HFF-Myc (cell line): ENCODE data around the gene ZNF587B.

Experiments used
- DNase-seq: peaks from one replicate; pipeline ENCODE4 v3.0.0-alpha.2; 2011; ENCODE audit warnings: low read depth; ENCODE audit errors: extremely low read depth
- H3K4me3 ChIP-seq: replicated peaks from 2 replicates; pipeline ENCODE4 v1.5.1; 2011; ENCODE audit warnings: low read depth, mild to moderate bottlenecking, control low read depth, low read length
- TF ChIP-seq, protein P1 (sequence below): IDR thresholded peaks from 2 replicates; pipeline ENCODE4 v1.5.1; 2012; ENCODE audit warnings: mild to moderate bottlenecking, low read depth, low read length, control low read depth; ENCODE audit errors: missing control alignments

Gene ZNF587B

DNA sequence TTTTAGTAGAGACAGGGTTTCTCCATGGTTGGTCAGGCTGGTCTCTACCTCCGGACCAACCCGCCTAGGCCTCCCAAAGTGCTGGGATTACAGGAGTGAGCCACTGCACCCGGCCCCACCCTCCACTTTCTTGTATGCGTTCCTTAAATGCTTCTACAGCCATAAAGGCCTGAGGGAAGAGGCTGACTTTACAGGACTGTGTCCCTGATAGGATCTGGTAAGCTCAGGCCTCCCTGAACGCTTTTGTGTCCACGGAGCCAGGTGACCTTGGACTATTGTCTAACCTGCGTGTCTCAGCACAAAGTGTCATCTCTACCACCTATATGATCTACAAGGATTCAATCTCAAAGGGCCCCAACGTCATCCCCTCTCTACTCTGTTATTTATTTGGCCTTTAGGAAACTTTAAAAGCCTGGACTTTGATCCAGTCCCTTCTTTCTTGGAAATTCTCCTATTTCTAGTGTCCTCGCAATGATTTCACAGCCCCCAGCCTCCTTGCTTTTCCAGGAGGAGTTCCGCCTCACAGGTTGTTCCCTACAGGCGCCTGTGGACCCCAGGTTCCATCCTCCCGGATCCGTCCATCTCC lies 16.1 kb upstream of the ZNF587B start:
- peak overlapping the region; percentile 98 for H3K4me3 ChIP-seq
- TF ChIP-seq, protein P1, sequence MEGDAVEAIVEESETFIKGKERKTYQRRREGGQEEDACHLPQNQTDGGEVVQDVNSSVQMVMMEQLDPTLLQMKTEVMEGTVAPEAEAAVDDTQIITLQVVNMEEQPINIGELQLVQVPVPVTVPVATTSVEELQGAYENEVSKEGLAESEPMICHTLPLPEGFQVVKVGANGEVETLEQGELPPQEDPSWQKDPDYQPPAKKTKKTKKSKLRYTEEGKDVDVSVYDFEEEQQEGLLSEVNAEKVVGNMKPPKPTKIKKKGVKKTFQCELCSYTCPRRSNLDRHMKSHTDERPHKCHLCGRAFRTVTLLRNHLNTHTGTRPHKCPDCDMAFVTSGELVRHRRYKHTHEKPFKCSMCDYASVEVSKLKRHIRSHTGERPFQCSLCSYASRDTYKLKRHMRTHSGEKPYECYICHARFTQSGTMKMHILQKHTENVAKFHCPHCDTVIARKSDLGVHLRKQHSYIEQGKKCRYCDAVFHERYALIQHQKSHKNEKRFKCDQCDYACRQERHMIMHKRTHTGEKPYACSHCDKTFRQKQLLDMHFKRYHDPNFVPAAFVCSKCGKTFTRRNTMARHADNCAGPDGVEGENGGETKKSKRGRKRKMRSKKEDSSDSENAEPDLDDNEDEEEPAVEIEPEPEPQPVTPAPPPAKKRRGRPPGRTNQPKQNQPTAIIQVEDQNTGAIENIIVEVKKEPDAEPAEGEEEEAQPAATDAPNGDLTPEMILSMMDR, result no peak
- no peak for DNase-seq

DNA sequence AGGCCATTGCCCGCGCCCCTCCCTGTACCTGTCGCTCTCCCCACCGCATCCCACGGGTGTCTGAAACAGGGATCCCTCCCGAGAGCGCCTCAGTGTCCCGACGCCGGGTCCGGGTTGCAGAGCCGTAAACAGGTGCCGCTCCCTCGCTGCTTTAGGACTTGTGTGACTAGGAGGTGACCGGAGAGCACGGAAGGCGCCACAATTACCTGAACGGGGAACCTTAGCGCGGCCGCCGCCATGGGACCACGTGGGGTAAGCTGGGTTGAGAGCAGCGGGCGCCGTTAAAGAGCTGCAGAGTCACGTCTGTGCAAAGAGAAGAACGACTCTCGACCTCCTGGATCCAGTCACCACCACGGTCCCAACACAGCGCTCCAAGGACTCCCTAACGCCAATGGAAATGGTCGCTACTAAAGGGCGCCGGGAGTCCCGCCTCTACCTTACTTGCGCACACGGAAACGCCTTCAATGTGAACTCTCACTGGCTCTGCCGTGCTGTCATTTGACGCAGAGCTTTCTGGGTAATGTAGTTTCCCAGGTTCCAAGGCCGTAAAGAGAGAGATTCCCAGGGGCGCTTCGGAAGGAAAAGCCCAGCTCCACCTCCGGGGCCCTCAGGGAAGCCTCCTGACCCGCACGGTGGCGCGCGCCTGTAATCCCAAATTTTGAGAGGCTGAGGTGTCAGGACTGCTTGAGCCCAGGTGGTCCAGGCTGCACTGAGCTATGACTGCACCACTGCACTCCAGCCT lies 15.4 kb upstream of the ZNF587B start, which contains the start of gene ZNF552:
ZNF552 (minus strand) TSS at position 409 of the 742 bp plus-strand sequence; CDS start at position 239, 170 bp downstream.
- H3K4me3 ChIP-seq, result peak within 1 kb of the TSS; percentile 98
- TF ChIP-seq, protein P1, result no peak
- DNase-seq, result peak; percentile 89

DNA sequence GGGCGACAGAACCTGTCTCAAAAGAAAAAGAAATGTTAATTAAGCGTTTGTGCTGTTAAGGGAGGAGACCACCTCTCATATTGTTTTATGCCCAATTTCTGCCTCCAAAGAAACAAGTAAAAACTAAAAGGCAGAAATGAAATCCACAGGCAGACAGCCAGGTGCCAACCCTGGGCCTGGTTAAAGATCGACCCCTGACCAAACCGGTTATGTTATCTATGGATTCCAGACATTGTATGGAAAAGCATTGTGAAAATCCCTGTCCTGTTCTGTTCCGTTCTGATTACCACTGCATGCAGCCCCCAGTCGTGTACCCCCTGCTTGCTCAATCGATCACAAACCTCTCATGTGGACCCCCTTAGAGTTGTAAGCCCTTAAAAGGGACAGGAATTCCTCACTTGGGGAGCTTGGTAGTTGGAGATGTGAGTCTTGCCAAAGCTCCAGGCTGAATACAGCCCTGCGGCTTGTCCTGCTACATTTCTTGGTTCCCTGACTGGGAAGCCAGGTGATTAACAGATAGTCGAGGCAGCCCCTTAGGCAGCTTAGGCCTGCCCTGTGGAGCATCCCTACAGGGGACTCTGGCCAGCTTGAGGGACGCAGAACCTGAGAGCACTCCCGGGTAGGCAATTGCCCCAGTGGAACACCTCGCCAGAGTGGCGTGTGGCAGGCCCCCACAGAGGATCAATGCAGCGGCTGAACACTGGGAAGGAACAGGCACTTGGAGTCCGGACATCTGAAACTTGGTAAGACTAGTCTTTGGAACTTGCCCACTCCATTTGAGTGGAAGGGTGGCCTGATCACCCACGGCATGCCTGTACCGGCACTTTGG lies 14.6 kb upstream of the ZNF587B start:
- H3K4me3 ChIP-seq, result no peak overlapping the region
- no peak for DNase-seq
- TF ChIP-seq, protein P1, result no peak

DNA sequence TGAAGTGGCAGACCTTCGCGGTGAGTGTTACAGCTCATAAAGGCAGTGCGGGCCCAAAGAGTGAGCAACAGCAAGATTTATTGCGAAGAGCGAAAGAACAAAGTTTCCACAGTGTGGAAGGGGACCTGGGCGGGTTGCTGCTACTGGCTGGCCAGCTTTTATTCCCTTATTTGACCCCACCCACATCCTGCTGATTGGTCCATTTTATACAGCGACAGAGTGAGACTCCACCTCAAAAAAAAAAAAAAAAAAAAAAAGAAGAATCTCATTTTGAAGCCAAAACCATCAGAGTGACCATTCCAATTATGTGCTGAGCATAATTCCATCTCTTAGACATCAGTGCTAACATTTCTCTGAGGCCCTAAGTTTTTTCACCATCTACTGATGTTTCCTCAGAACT lies 13.4 kb upstream of the ZNF587B start:
- DNase-seq, result no peak
- no peak overlapping the region for H3K4me3 ChIP-seq
- TF ChIP-seq, protein P1, result no peak

DNA sequence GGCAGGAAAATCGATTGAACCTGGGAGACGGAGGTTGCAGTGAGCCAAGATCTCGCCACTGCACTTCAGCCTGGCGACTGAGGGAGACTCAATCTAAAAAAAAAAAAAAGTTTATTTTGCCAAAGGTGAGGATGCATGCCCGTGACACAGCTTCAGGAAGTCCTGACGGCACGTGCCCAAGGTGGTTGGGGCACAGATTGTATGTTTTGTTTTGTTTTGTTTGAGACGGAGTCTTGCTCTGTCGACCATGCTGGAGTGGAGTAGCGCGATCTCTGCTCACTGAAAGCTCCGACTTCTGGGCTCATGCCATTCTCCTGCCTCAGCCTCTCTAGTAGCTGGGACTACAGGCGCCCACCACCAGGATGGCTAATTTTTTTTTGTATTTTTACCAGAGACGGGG lies 12.1 kb upstream of the ZNF587B start:
- TF ChIP-seq, protein P1, result no peak
- no peak for DNase-seq
- H3K4me3 ChIP-seq, result no peak overlapping the region

DNA sequence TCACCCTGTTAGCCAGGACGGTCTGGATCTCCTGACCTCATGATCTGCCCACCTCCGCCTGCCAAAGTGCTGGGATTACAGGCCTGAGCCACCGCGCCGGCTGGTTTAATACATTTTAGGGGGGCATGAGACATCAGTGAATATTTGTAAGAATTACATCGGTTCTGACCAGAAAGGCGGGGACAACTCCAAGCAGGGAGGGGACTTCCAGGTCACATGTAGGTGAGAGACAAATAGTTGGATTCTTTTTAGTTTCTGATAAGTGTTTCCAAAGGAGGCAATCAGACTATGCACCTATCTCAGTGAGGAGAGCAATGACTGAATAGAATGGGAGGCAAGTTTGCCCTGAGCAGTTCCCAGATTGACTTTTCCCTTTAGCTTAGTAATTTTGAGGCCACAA lies 11.7 kb upstream of the ZNF587B start:
- TF ChIP-seq, protein P1, result no peak
- no peak overlapping the region for H3K4me3 ChIP-seq
- no peak for DNase-seq
